Choroid plexus epithelial cell (primary cell): Measurements from ENCODE around the gene KRT20.

Source experiments
- DNase-seq: peaks from one replicate; pipeline ENCODE4 v3.0.0-alpha.2; 2010; ENCODE audit warnings: low read depth
- H3K4me3 ChIP-seq: 2 replicates; pipeline ENCODE4 v1.5.1; 2011; ENCODE audit warnings: low read depth, mild to moderate bottlenecking, control low read depth, low read length, moderate library complexity
- TF ChIP-seq, protein P1 (sequence below): conservative IDR thresholded peaks from 2 replicates; pipeline ENCODE4 v1.5.1; 2011; ENCODE audit warnings: low read depth, mild to moderate bottlenecking, control low read depth, inconsistent platforms, low read length, moderate library complexity

The KRT20 gene

DNA sequence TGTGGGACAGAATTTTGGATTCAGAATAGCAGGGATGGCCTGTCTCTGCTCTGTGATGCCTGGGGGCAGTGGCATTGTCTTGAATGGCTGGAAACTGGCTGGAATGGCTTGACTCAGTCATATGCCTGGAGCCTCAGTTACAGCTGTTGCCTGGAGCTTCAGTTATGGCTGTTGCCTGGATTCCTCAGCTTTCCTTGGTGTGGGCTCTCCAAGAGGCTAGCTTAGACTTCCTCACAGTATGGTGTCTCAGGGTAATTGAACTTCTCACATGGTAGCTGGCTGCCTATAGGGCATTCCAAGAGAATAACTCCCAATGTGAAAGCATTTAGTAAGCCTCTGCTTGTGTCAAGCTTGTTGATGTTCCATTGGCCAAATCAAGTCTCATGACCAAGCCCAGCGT lies 31.3 kb upstream of the KRT20 start:
- H3K4me3 ChIP-seq = no peak overlapping the region
- no peak for DNase-seq
- TF ChIP-seq, protein P1, sequence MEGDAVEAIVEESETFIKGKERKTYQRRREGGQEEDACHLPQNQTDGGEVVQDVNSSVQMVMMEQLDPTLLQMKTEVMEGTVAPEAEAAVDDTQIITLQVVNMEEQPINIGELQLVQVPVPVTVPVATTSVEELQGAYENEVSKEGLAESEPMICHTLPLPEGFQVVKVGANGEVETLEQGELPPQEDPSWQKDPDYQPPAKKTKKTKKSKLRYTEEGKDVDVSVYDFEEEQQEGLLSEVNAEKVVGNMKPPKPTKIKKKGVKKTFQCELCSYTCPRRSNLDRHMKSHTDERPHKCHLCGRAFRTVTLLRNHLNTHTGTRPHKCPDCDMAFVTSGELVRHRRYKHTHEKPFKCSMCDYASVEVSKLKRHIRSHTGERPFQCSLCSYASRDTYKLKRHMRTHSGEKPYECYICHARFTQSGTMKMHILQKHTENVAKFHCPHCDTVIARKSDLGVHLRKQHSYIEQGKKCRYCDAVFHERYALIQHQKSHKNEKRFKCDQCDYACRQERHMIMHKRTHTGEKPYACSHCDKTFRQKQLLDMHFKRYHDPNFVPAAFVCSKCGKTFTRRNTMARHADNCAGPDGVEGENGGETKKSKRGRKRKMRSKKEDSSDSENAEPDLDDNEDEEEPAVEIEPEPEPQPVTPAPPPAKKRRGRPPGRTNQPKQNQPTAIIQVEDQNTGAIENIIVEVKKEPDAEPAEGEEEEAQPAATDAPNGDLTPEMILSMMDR = no peak

DNA sequence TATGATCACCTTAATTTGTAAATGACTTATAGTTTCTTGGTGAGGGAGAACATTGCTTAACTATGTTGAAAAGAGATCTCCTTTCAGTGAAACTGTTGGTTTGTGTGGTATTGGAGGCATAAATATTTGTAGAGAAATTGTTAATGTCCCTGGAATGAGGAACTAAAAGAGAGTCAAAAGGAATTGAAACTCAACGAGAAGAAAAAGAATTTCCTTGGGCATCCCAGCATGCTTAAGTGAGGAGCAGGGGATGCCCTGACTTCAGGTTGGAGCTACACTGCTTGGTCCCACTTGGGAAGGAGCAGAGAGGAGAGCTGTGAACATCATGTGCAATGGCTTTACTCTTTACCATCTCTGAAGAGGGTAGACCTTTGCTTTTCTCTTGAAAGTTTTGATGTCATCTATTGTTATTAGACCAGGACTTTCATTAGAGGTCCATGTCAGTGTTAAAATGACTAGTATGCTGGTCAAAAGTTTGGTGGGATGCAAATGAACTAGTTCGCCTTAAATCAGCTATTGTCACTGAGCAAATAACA lies 30.7 kb upstream of the KRT20 start:
- DNase-seq = peak; percentile 69
- H3K4me3 ChIP-seq = no peak overlapping the region
- TF ChIP-seq, protein P1 = no peak

DNA sequence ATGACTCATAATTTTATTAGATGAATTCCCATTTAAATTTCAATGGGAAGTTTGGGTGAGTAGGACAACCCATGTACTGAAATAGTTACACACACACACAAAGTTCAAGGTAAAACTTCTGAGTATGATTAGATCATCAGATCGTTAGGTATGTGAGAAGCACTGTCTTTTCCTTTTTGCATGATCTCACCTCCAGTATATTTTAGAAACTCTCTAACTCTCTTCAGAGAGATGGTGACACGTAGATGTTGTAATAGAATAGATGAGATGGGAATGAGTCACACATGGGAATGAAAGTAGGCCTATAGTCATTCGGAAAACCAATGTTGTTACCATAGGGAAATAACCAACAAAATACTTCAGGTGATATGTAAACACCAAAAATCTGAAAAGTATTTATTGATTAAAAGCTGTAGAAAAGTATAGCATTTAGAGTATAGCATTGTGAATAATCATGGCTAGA lies 30.2 kb upstream of the KRT20 start:
- TF ChIP-seq, protein P1 = no peak
- no peak overlapping the region for H3K4me3 ChIP-seq
- peak; percentile 95 for DNase-seq

DNA sequence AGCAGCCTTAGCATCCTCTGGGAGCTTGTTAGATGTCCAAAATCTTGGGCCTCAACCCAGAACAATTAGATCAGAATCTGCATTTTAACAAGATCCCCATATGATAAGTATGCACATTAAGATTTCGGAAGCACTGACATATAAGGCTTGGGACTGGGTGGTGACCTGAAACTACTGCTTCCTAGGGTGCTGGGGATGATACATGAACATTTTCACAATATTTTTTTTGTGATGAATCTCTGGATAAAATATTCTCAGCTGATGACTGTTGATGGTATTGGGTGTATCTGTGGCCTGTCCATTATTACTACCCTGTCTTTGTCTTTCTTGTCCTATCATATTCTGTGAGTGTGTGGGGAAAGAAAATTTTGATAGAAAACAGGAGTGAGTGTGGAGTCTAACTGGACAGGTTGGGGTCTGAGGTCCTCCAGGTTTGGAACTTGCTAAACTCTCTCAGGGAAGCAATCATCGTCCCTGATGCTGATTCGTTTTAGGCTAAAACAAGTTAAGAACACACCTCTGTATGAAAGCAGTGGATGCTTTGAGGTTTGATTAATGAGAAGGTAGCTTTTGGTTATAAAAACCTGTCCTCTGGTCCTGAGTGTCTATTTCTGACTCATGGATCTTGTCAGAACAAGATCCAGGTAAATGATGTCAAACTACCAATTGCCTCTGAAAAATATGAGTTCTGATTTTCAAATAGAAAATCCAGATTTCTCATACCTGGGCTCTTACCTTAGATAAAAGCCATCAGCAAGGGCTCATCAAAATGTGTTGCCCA lies 29.2 kb upstream of the KRT20 start:
- no peak for DNase-seq
- no peak overlapping the region for H3K4me3 ChIP-seq
- TF ChIP-seq, protein P1 = no peak

DNA sequence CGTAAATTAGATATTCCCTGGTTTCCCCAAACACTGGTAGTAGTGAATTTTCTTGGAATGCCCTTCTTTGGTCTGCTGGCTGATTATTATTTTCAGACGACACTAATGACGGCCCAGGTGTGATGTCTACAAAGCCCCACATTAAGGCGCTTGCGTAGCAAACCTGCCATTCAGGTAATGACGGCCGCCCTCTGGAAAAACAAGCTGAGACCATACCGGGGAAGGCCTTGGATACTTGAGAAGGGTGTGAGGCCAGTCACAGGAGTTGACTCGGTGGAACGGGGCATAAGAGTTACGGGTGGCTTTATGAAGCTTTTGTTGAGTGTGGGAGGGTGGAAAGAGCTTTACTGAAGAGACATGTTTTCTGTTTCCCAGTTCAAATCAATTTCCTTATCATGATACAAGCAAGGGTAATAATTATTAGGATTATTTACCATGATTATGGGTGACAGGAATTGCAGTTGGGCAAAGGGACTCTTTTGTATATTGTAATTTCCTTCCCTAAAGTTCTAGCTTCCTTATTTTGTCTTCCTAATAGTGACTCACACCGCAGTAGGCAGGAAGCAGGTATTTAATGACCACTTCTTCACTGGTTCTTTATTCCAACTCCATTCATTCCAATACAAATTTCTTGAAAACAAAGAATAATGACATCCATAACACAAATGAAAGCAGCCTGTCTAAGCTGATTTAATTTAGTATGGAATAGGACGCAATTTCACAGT lies 27.6 kb upstream of the KRT20 start:
- TF ChIP-seq, protein P1 = no peak
- H3K4me3 ChIP-seq = no peak overlapping the region
- DNase-seq = no peak

DNA sequence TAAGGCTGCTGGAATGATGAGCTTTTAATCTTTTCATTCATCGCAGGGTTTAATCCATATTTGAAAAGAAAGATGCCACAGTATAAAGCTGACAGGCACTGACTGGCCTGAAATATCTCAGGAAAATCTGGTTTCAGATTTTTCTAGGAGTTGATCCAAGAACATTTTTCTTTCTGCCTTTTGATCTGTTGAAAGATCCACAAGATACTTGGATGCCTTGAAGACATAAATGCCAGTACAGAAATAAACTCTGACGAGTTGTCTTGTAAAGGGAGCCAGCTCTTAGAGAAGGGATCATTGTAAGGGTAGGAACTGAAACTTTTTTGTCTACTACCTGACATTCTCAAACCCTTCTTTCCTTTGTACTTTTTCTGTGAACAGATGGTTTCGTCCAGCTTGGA lies 25.4 kb upstream of the KRT20 start:
- peak; percentile 82 for DNase-seq
- TF ChIP-seq, protein P1 = no peak
- H3K4me3 ChIP-seq = no peak overlapping the region
